Vagina (tissue), 2 donors: ENCODE data around the gene PBX1. TPM values are rescaled to one million over a fixed set of nuclear protein-coding genes. Genes with fewer than 3 reads are reported as not detected.

Experiments
- DNase-seq, 2 donors: peaks; one replicate each; pipeline ENCODE4 v3.0.0-alpha.2; 2017; ENCODE audit errors: extremely low spot score in 2 of 2
- H3K27ac ChIP-seq: fragments of 200-600 bp; sonication (generic); one replicate; pipeline ENCODE4 v1.5.1; 2019
- H3K27me3 ChIP-seq: fragments of 200-600 bp; sonication (generic); one replicate; pipeline ENCODE4 v1.5.1; 2019
- H3K36me3 ChIP-seq, 2 donors: fragments of 200-600 bp; sonication (generic); one replicate each; pipeline ENCODE4 v1.5.1; 2017 to 2019
- H3K4me1 ChIP-seq: fragments of 200-600 bp; sonication (generic); one replicate; pipeline ENCODE4 v1.5.1; 2019
- H3K4me3 ChIP-seq, 2 donors: fragments of 200-600 bp; sonication (generic); 1 replicate in 1 of 2; 2 replicates in 1 of 2; pipeline ENCODE4 v1.5.1; 2016 to 2019
- H3K9me3 ChIP-seq: fragments of 200-600 bp; sonication (generic); one replicate; pipeline ENCODE4 v1.5.1; 2019
- CTCF ChIP-seq, 3 experiments: fragments of 450-650 bp in 2 of 3; fragments of 200-600 bp in 1 of 3; sonication (generic) in 1 of 3; IDR thresholded peaks; one replicate each; pipeline ENCODE4 v1.5.1; 2017 to 2019; ENCODE audit warnings: antibody characterized with exemption in 3 of 3, mild to moderate bottlenecking in 2 of 3, moderate library complexity in 2 of 3
- POLR2A ChIP-seq, 2 donors: fragments of 450-650 bp; IDR thresholded peaks; one replicate each; pipeline ENCODE4 v1.6.1; 2017; ENCODE audit warnings: antibody characterized with exemption in 2 of 2, mild to moderate bottlenecking in 2 of 2, moderate library complexity in 2 of 2
- POLR2AphosphoS5 ChIP-seq, 2 donors: sonication (generic); formaldehyde crosslinking; IDR thresholded peaks; one replicate each; pipeline ENCODE4 v1.9.0; 2017; ENCODE audit warnings: antibody characterized with exemption in 2 of 2, mild to moderate bottlenecking in 2 of 2, low read depth in 1 of 2; ENCODE audit not compliant: insufficient read depth in 1 of 2
- intact Hi-C: fragments of 100-400 bp; cut with DNase I; formaldehyde crosslinking; loops from one replicate; pipeline ENCODE4 v1.15.1; 2023
- total RNA-seq: library from RNA; depleted of rRNA; stranded (reverse); fragments of >200 nt; gene quantifications from one replicate; pipeline ENCODE4 v1.2.3, GENCODE V29; 2016

Gene PBX1
- total RNA-seq, 1 donor from 2014 or later = 69.0 TPM

GRCh38 chr1:164742745-164743144 is 183.8 kb downstream of the PBX1 start:
- intact Hi-C loops = no loop called here
- Histone ChIP-seq H3K36me3 (no peaks in the 10 kb centered on the region), H3K9me3 (no peaks in the 10 kb centered on the region), H3K27ac (no peak overlapping the region), H3K27me3 (no peaks in the 10 kb centered on the region), H3K4me3 (no peak overlapping the region), H3K4me1 (peaks cover 22% of the 10 kb centered on the region)
- TF ChIP-seq POLR2AphosphoS5 (IDR thresholded peaks at IDR 0.05; ENCODE audit: insufficient read depth in 1 of 2, low read depth in 1 of 2) (no peak), CTCF (IDR thresholded peaks at IDR 0.05) (no peak), POLR2A (IDR thresholded peaks at IDR 0.05) (no peak)
- no peak for DNase-seq

GRCh38 chr1:164743976-164744375 is 185.0 kb downstream of the PBX1 start:
- H3K27ac ChIP-seq = no peak overlapping the region
- DNase-seq = no peak
- no peaks in the 10 kb centered on the region for H3K36me3 ChIP-seq
- no peaks in the 10 kb centered on the region for H3K9me3 ChIP-seq
- peaks cover 32% of the 10 kb centered on the region for H3K4me1 ChIP-seq
- no peaks in the 10 kb centered on the region for H3K27me3 ChIP-seq
- TF ChIP-seq POLR2A (IDR thresholded peaks at IDR 0.05) (no peak), CTCF (IDR thresholded peaks at IDR 0.05) (no peak), POLR2AphosphoS5 (IDR thresholded peaks at IDR 0.05; ENCODE audit: insufficient read depth in 1 of 2, low read depth in 1 of 2) (no peak)
- no peak overlapping the region for H3K4me3 ChIP-seq
- intact Hi-C loops = no loop called here

- intact Hi-C loops = no loop called here
- Histone ChIP-seq H3K27me3 (no peaks in the 10 kb centered on the region), H3K4me1 (peaks cover 46% of the 10 kb centered on the region), H3K36me3 (no peaks in the 10 kb centered on the region), H3K4me3 (no peak overlapping the region), H3K27ac (no peak overlapping the region), H3K9me3 (no peaks in the 10 kb centered on the region)
- TF ChIP-seq CTCF (IDR thresholded peaks at IDR 0.05) (no peak), POLR2A (IDR thresholded peaks at IDR 0.05) (no peak), POLR2AphosphoS5 (IDR thresholded peaks at IDR 0.05; ENCODE audit: insufficient read depth in 1 of 2, low read depth in 1 of 2) (no peak)
- DNase-seq = no peak
These were observed 186.8 kb downstream of the PBX1 start for GRCh38 chr1:164745736-164746135.

- Histone ChIP-seq H3K9me3 (no peaks in the 10 kb centered on the region), H3K4me3 (no peak overlapping the region), H3K36me3 (no peaks in the 10 kb centered on the region), H3K27ac (peak overlapping the region; percentile 70), H3K27me3 (no peaks in the 10 kb centered on the region), H3K4me1 (peaks cover 54% of the 10 kb centered on the region)
- DNase-seq = no peak
- intact Hi-C loops = no loop called here
- TF ChIP-seq CTCF (IDR thresholded peaks at IDR 0.05) = no peak
- TF ChIP-seq POLR2A (IDR thresholded peaks at IDR 0.05) = no peak
- TF ChIP-seq POLR2AphosphoS5 (IDR thresholded peaks at IDR 0.05; ENCODE audit: insufficient read depth in 1 of 2, low read depth in 1 of 2) = no peak
These were observed 187.6 kb downstream of the PBX1 start for GRCh38 chr1:164746632-164747031.

GRCh38 chr1:164748253-164748899 is 189.4 kb downstream of the PBX1 start:
- intact Hi-C loops = no loop called here
- TF ChIP-seq CTCF (IDR thresholded peaks at IDR 0.05) = no peak
- TF ChIP-seq POLR2AphosphoS5 (IDR thresholded peaks at IDR 0.05; ENCODE audit: insufficient read depth in 1 of 2, low read depth in 1 of 2) = peak in 1 of 2 donors; percentile 81
- no peak for TF ChIP-seq POLR2A (IDR thresholded peaks at IDR 0.05)
- H3K27ac ChIP-seq = peak overlapping the region; percentile 70
- H3K27me3 ChIP-seq = no peaks in the 10 kb centered on the region
- H3K36me3 ChIP-seq = no peaks in the 10 kb centered on the region
- no peak overlapping the region for H3K4me3 ChIP-seq
- no peak for DNase-seq
- no peaks in the 10 kb centered on the region for H3K9me3 ChIP-seq
- H3K4me1 ChIP-seq = peaks cover 63% of the 10 kb centered on the region
